Activated naive CD4-positive, alpha-beta T cell (primary cell): Measurements from ENCODE around the gene SLC44A5.
"Not testable (repeated sequence)": the region's sequence is repeated elsewhere in the genome, so short reads cannot be mapped to it uniquely, and the experiment has no call there.

Experiments used
- DNase-seq, 4 experiments: peaks; one replicate each; lab custom pipeline; 2025; lab: John Stamatoyannopoulos, UW

Gene SLC44A5

GRCh38 chr1:75611014-75611413 lies at the start of gene SLC44A5:
SLC44A5 (minus strand) TSS chr1:75611114; CDS start chr1:75541447, 69,667 bp downstream.
- DNase-seq = no peak

- DNase-seq = no peak
These were observed 45.0 kb upstream of the SLC44A5 start for GRCh38 chr1:75655931-75656330.

- not testable (repeated sequence) for DNase-seq
These were observed 36.3 kb upstream of the SLC44A5 start for GRCh38 chr1:75647183-75647582.

GRCh38 chr1:75645153-75645552 lies 34.2 kb upstream of the SLC44A5 start:
- DNase-seq = not testable (repeated sequence)

- no peak for DNase-seq
These were observed 32.5 kb upstream of the SLC44A5 start for GRCh38 chr1:75643460-75643859.

GRCh38 chr1:75641325-75641724 lies 30.4 kb upstream of the SLC44A5 start:
- no peak for DNase-seq

- no peak for DNase-seq
These were observed 29.2 kb upstream of the SLC44A5 start for GRCh38 chr1:75640137-75640536.

- no peak for DNase-seq
These were observed 21.5 kb upstream of the SLC44A5 start for GRCh38 chr1:75632350-75632949.

GRCh38 chr1:75630998-75631397 lies 20.1 kb upstream of the SLC44A5 start:
- no peak for DNase-seq

- DNase-seq = no peak
These were observed 19.2 kb upstream of the SLC44A5 start for GRCh38 chr1:75630004-75630594.

GRCh38 chr1:75625795-75626194 lies 14.9 kb upstream of the SLC44A5 start:
- DNase-seq = no peak

GRCh38 chr1:75618382-75618781 lies 7.5 kb upstream of the SLC44A5 start:
- DNase-seq = no peak

GRCh38 chr1:75616436-75617433 lies 5.8 kb upstream of the SLC44A5 start:
- no peak for DNase-seq

GRCh38 chr1:75615613-75616435 lies 4.9 kb upstream of the SLC44A5 start:
- peak in 1 of 4 experiments; percentile 7 for DNase-seq

GRCh38 chr1:75614399-75614756 lies 3.5 kb upstream of the SLC44A5 start:
- DNase-seq = no peak

- DNase-seq = no peak
These were observed 3.0 kb upstream of the SLC44A5 start for GRCh38 chr1:75613916-75614315.

- no peak for DNase-seq
These were observed 2.1 kb upstream of the SLC44A5 start for GRCh38 chr1:75612976-75613375.

GRCh38 chr1:75602486-75602885 lies 8.4 kb downstream of the SLC44A5 start:
- no peak for DNase-seq

- DNase-seq = no peak
These were observed 10.1 kb downstream of the SLC44A5 start for GRCh38 chr1:75600781-75601180.

GRCh38 chr1:75594327-75594726 lies 16.6 kb downstream of the SLC44A5 start:
- no peak for DNase-seq

- not testable (repeated sequence) for DNase-seq
These were observed 17.5 kb downstream of the SLC44A5 start for GRCh38 chr1:75593457-75593856.

- no peak for DNase-seq
These were observed 21.3 kb downstream of the SLC44A5 start for GRCh38 chr1:75589637-75590036.
